ENCODE results near the gene HOXC9. TPM values are rescaled to one million over a fixed set of nuclear protein-coding genes. Genes with fewer than 3 reads are reported as not detected.

HOXC9 gene
- total and polyA plus RNA-seq, 2 of the 4 experiments (the other 2 are of a cell fraction), result 0.26 TPM; not detected in 1

- Histone ChIP-seq H3K9ac (ENCODE audit: low read depth, low read length) (no peak overlapping the region), H3K27ac (ENCODE audit: insufficient read depth, low read length) (no peak overlapping the region), H3K18ac (ENCODE audit: low read depth, low read length) (no peak overlapping the region), H3K27me3 (ENCODE audit: control insufficient read depth, insufficient read depth, low read length) (peaks cover 71% of the 10 kb centered on the region), H3K79me1 (ENCODE audit: low read depth in 1 of 2, low read length in 2 of 2) (no peaks in the 10 kb centered on the region), H2BK120ac (ENCODE audit: low read depth, low read length) (no peak overlapping the region), H4K91ac (ENCODE audit: insufficient read depth, low read depth, low read length) (no peak overlapping the region), H3K4me2 (ENCODE audit: low read depth, low read length) (no peak overlapping the region), H3K4me1 (ENCODE audit: control insufficient read depth, insufficient read depth, low read length) (no peaks in the 10 kb centered on the region), H2BK15ac (ENCODE audit: low read depth, low read length) (no peak overlapping the region), H2AK9ac (replicated peaks; ENCODE audit: low read depth, low read length, poor library complexity) (no peak overlapping the region), H3K9me1 (ENCODE audit: insufficient read depth, low read length) (no peaks in the 10 kb centered on the region), H3K9me3 (ENCODE audit: control insufficient read depth, insufficient read depth, low read length) (no peaks in the 10 kb centered on the region), H4K20me1 (ENCODE audit: insufficient read depth, low read length) (no peaks in the 10 kb centered on the region), H3K56ac (ENCODE audit: extremely low read depth, insufficient read depth, low read length) (no peak overlapping the region), H2AK5ac (ENCODE audit: low read depth, low read length) (no peak overlapping the region), H3K4me3 (ENCODE audit: insufficient read depth, low read depth, low read length) (no peak overlapping the region), H4K5ac (ENCODE audit: low read depth, low read length) (no peak overlapping the region), H3K36me3 (ENCODE audit: control insufficient read depth, insufficient read depth, low read length) (no peaks in the 10 kb centered on the region), H2BK5ac (ENCODE audit: low read depth, low read length, poor library complexity, severe bottlenecking) (no peak overlapping the region), H3K23ac (ENCODE audit: low read depth, low read length) (no peak overlapping the region), H2AFZ (replicated peaks; ENCODE audit: low read length, poor library complexity) (no peak overlapping the region), H3K4ac (ENCODE audit: low read depth, low read length) (no peak overlapping the region), H2BK20ac (ENCODE audit: low read depth, low read length) (no peak overlapping the region), H4K8ac (ENCODE audit: low read depth in 2 of 2, low read length in 2 of 2) (no peak overlapping the region), H3K14ac (replicated peaks; ENCODE audit: low read depth, low read length) (no peak overlapping the region)
- ChIA-PET POLR2A (ENCODE audit: unreplicated experiment) (no interaction called here), CTCF (no interaction called here)
- intact Hi-C loops (cut with micrococcal nuclease) (no loop called here), dilution Hi-C loops (cut with HindIII; ENCODE audit: low sequenced_read_pairs, unreplicated experiment) (no loop called here), in situ Hi-C loops (cut with MboI; ENCODE audit: low sequenced_read_pairs) (no loop called here)
- TF ChIP-seq USF2 (IDR thresholded peaks at IDR 0.05; ENCODE audit: low read depth, low read length), result no peak
- TF ChIP-seq MXI1 (IDR thresholded peaks at IDR 0.05; ENCODE audit: borderline replicate concordance, low read depth, low read length), result no peak
- TF ChIP-seq RFX5 (IDR thresholded peaks at IDR 0.05; ENCODE audit: low read depth, low read length), result no peak
- TF ChIP-seq MAFK (IDR thresholded peaks at IDR 0.05; ENCODE audit: low read depth, low read length), result no peak
- TF ChIP-seq RCOR1 (IDR thresholded peaks at IDR 0.05; ENCODE audit: insufficient replicate concordance, low read length), result no peak
- TF ChIP-seq CTCF (conservative IDR thresholded peaks at IDR 0.05; ENCODE audit: low read depth, low read length), result no peak
- TF ChIP-seq SMC3 (IDR thresholded peaks at IDR 0.05; ENCODE audit: low read depth, low read length), result no peak
- TF ChIP-seq CEBPB (IDR thresholded peaks at IDR 0.05; ENCODE audit: low read depth, low read length), result no peak
- TF ChIP-seq FOS (IDR thresholded peaks at IDR 0.05; ENCODE audit: low read depth, low read length), result no peak
- no peak for TF ChIP-seq MAZ (IDR thresholded peaks at IDR 0.05; ENCODE audit: borderline replicate concordance, low read depth, low read length)
- no peak for TF ChIP-seq ELK1 (IDR thresholded peaks at IDR 0.05; ENCODE audit: borderline replicate concordance, low read depth, low read length)
- ATAC-seq (ENCODE audit: low read depth), result no peak
- BruUV-seq (replicated peaks), result no TSS peak
- no peak for DNase-seq
Measured at GRCh38 chr12:54045401-54045800, 45.4 kb downstream of the HOXC9 start.
